ENCODE results near the gene ZPBP.

ZPBP gene

DNA sequence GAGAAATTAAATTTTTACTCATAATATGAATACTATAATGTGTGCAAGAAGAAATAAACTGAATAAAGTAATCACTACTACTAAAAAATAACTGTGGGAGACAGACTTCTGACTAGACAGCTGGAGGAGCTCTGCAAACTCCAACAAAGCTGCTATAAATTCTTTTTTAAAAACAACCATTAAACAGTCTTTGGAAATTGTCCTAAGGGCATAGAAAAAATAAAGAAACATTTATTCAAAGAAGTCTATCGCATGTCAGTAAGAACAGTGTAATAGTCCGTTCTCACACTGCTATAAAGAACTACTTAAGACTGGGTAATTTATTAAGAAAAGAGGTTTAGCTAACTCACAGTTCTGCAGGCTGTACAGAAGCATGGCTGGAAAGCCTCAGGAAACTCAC lies 56.0 kb downstream of the ZPBP start:
- no peak overlapping the region for H3K27ac ChIP-seq

DNA sequence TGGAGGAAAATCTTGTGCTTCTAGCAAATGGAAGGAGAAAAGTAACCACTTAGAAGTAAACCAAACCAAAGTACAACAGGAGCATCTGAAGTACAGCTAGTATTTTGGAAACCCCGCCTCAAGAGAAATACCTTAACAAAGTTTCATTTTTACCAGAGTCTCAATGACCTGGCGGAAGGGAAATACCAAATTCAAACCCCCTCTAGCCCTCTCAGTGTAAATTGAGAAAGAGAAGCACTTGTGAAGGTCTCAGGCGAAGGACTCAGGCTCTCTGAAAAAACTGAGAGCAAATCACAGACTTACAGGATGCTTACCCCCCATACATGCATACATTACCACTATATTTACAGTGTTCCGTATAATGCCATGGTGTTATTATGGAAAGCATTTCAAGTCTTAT lies 70.1 kb downstream of the ZPBP start:
- TF ChIP-seq, protein P1, sequence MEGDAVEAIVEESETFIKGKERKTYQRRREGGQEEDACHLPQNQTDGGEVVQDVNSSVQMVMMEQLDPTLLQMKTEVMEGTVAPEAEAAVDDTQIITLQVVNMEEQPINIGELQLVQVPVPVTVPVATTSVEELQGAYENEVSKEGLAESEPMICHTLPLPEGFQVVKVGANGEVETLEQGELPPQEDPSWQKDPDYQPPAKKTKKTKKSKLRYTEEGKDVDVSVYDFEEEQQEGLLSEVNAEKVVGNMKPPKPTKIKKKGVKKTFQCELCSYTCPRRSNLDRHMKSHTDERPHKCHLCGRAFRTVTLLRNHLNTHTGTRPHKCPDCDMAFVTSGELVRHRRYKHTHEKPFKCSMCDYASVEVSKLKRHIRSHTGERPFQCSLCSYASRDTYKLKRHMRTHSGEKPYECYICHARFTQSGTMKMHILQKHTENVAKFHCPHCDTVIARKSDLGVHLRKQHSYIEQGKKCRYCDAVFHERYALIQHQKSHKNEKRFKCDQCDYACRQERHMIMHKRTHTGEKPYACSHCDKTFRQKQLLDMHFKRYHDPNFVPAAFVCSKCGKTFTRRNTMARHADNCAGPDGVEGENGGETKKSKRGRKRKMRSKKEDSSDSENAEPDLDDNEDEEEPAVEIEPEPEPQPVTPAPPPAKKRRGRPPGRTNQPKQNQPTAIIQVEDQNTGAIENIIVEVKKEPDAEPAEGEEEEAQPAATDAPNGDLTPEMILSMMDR (conservative IDR thresholded peaks at IDR 0.05), result no peak
- no peak for TF ChIP-seq ZFX (IDR thresholded peaks at IDR 0.05)
- no peak overlapping the region for H3K27ac ChIP-seq

More for the DNA sequence above, 56.0 kb downstream of the ZPBP start:
- TF ChIP-seq, protein P1 (conservative IDR thresholded peaks at IDR 0.05), result no peak
- TF ChIP-seq ZFX (IDR thresholded peaks at IDR 0.05), result no peak

DNA sequence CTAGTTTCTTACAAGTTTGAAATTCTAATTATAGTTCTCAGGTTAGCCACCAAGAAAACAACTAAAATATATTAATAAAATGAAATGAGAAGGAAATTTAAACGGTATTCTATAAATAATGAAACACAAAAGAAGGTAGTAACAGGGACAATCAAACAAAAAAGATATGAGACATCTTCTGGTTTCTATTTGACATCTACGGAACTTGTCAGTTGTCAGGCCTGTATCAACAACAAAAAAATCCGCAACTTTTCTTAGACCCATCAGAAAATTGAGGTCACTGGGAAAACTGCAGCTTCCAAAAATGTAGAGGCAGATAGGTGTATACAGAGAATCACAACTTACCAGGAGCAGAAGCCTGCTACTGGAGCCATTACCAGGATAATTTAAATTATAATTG lies 70.6 kb downstream of the ZPBP start:
- no peak overlapping the region for H3K27ac ChIP-seq
- TF ChIP-seq, protein P1 (conservative IDR thresholded peaks at IDR 0.05), result no peak
- TF ChIP-seq ZFX (IDR thresholded peaks at IDR 0.05), result no peak

DNA sequence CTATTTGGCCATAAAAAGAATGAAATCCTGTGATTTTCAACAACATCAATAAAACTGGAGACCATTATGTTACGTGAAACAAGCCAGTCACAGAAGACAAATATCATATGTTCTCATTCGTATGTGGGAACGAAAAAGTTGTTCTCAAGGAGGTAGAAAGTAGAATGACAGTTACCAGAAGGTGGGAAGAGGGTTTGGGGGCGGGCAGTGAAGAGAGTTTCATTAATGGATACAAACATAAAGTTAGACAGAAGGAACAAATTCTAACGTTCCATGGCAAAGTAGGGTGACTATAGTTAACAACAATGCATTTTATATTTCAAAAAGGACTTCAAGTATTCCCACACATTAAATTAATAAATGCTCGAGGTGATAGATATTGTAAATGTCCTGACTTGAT lies 97.4 kb downstream of the ZPBP start:
- no peak overlapping the region for H3K27ac ChIP-seq
- TF ChIP-seq ZFX (IDR thresholded peaks at IDR 0.05), result no peak
- TF ChIP-seq, protein P1 (conservative IDR thresholded peaks at IDR 0.05), result no peak

DNA sequence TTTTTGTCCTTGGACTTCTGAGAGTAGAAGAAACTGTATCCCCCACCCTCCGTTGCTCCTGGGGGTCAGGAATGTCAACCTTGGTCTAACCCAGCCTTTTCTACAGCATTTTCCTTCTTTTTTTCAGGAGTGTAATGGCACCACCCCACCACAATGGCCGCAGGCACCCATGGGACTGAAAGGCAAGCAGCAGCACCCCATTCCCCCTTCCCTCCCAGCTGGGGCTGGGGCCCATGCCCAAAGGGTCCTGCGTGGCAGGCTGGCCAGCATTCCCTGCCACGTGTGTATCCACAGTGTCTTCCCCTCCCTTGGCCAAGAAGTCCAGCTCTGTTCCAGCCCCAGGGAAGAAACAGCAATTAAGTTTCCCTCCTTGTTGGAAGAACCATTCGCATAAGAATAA lies 106.9 kb downstream of the ZPBP start:
- TF ChIP-seq ZFX (IDR thresholded peaks at IDR 0.05), result no peak
- TF ChIP-seq, protein P1 (conservative IDR thresholded peaks at IDR 0.05), result no peak
- H3K27ac ChIP-seq, result no peak overlapping the region

DNA sequence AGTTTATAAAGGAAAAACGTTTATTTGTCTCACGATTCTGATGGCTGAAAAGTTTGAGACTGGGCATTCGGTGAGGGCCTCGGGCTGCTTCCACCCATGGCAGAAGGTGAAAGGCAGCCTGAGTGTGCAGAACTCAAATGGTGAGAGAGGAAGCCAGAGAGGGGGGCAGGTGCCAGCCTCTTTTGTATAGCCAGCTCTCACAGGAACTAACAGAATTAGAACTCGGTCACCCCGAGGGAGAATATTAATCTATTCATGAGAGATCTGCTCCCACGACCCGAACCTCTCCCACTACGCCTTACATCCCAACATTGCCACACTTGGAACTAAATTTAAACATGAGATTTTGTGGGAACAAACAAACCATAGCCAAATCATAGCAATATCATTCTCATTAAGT lies 112.6 kb downstream of the ZPBP start:
- TF ChIP-seq ZFX (IDR thresholded peaks at IDR 0.05), result no peak
- TF ChIP-seq, protein P1 (conservative IDR thresholded peaks at IDR 0.05), result no peak

DNA sequence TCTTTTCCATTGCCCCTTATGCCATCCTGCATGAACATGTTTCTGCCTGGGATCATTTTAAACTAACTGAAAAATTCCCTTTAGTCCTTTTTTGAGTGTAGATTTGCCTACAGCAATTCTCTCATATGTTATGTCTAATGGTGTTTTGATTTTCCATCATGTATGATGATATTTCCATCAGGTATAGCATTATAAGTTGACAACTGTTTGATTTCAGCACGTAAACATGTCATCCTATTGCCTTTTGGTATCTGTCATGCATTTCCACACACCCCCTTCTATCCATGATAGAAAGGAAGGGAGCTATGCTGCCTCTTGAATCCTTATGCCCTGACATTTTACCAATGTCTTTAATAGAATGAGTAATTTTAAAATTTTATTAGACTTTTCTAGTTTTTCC lies 116.8 kb downstream of the ZPBP start:
- no peak overlapping the region for H3K27ac ChIP-seq
- no peak for TF ChIP-seq ZFX (IDR thresholded peaks at IDR 0.05)
- TF ChIP-seq, protein P1 (conservative IDR thresholded peaks at IDR 0.05), result no peak

More for the DNA sequence above, 112.6 kb downstream of the ZPBP start:
- H3K27ac ChIP-seq, result no peak overlapping the region
